ENCODE measurements around the gene ST6GALNAC1. TPM values are rescaled to one million over a fixed set of nuclear protein-coding genes. Genes with fewer than 3 reads are reported as not detected.

Gene ST6GALNAC1
- total RNA-seq, 2 experiments from 2014 or later = 1.8 to 2.5 TPM

DNA sequence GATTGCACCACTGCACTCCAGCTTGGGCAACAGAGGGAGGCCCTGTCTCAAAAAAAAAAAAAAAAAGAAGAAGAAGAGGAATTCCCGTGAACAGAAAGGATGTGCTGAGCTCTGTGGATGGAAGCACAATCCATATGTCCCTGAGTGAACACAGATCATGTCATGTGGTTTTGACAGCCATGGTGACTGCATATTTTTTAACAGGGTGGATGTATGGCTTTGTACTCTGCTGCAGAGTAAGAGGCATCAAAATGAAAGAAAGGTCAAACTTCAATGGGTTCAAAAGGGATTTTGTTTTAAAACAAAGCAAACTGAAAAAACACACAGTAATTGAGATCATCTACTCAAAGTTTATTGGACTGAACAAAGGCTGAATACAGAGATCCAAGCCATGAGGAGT, 35.7 kb upstream of the ST6GALNAC1 start:
- ATAC-seq (ENCODE audit: poor library complexity) (no peak), DNase-seq (no peak)
- TF ChIP-seq, protein P1, sequence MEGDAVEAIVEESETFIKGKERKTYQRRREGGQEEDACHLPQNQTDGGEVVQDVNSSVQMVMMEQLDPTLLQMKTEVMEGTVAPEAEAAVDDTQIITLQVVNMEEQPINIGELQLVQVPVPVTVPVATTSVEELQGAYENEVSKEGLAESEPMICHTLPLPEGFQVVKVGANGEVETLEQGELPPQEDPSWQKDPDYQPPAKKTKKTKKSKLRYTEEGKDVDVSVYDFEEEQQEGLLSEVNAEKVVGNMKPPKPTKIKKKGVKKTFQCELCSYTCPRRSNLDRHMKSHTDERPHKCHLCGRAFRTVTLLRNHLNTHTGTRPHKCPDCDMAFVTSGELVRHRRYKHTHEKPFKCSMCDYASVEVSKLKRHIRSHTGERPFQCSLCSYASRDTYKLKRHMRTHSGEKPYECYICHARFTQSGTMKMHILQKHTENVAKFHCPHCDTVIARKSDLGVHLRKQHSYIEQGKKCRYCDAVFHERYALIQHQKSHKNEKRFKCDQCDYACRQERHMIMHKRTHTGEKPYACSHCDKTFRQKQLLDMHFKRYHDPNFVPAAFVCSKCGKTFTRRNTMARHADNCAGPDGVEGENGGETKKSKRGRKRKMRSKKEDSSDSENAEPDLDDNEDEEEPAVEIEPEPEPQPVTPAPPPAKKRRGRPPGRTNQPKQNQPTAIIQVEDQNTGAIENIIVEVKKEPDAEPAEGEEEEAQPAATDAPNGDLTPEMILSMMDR (IDR thresholded peaks at IDR 0.05) = no peak
- Mint-ChIP-seq H3K36me3 (ENCODE audit: low read depth) (no peaks in the 10 kb centered on the region), H3K27me3 (no peaks in the 10 kb centered on the region), H3K27ac (no peak overlapping the region), H3K9me3 (no peaks in the 10 kb centered on the region), H3K4me3 (no peak overlapping the region), H3K4me1 (ENCODE audit: low read depth) (peaks cover 11% of the 10 kb centered on the region)
- POLR2A ChIA-PET = no interaction called here
- intact Hi-C loops (cut with DNase I, micrococcal nuclease) = no loop called here
- peaks cover 45% of the 10 kb centered on the region for H3K4me1 ChIP-seq (ENCODE audit: insufficient read depth, low read length)
- H3K27me3 ChIP-seq (ENCODE audit: control insufficient read depth in 1 of 2, insufficient read depth in 2 of 2, low read length in 2 of 2) = no peaks in the 10 kb centered on the region
- H3K36me3 ChIP-seq (ENCODE audit: insufficient read depth, low read length) = no peaks in the 10 kb centered on the region
- CTCF ChIA-PET = no interaction called here
- no peak overlapping the region for H3K27ac ChIP-seq (ENCODE audit: low read depth in 1 of 2, low read length in 2 of 2)
- H3K4me3 ChIP-seq (ENCODE audit: low read length) = no peak overlapping the region
- no peaks in the 10 kb centered on the region for H3K9me3 ChIP-seq (ENCODE audit: control insufficient read depth in 1 of 2, insufficient read depth in 1 of 2, low read length in 2 of 2)

DNA sequence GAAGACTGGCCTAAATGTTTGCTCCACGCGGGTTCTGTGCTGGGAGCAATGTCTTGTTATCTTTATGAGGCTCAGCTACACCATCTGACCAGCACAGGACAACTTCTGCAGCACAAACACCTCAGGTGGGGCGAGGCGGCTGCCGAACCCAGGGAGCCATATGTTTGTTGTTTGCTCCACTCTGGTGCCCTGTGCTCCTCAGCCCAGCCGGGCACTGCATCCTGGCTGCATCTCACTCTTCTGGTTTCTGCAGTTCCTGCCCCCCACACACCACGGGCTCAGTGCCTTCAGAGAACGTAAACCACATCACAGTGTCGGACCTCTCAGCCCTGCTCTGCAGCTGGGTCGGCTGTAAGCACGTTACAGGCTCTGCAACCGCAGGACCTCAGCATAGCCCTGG, 34.8 kb upstream of the ST6GALNAC1 start:
- peaks cover 11% of the 10 kb centered on the region for H3K4me1 Mint-ChIP-seq (ENCODE audit: low read depth)
- no peaks in the 10 kb centered on the region for H3K36me3 Mint-ChIP-seq (ENCODE audit: low read depth)
- Histone ChIP-seq H3K9me3 (ENCODE audit: control insufficient read depth in 1 of 2, insufficient read depth in 1 of 2, low read length in 2 of 2) (no peaks in the 10 kb centered on the region), H3K4me3 (ENCODE audit: low read length) (no peak overlapping the region), H3K4me1 (ENCODE audit: insufficient read depth, low read length) (peaks cover 45% of the 10 kb centered on the region), H3K27ac (ENCODE audit: low read depth in 1 of 2, low read length in 2 of 2) (no peak overlapping the region), H3K36me3 (ENCODE audit: insufficient read depth, low read length) (no peaks in the 10 kb centered on the region), H3K27me3 (ENCODE audit: control insufficient read depth in 1 of 2, insufficient read depth in 2 of 2, low read length in 2 of 2) (no peaks in the 10 kb centered on the region)
- H3K9me3 Mint-ChIP-seq = no peaks in the 10 kb centered on the region
- intact Hi-C loops (cut with DNase I, micrococcal nuclease) = no loop called here
- CTCF ChIA-PET = interaction anchor here (1.0 kb wide), 1 partner anchor 54 kb away, joined by 5 read pairs; no protein-coding TSS in a partner anchor
- POLR2A ChIA-PET = no interaction called here
- DNase-seq (peak in 10 of 14 experiments; percentile 14 to 64 (median 40)), ATAC-seq (ENCODE audit: poor library complexity) (peak; percentile 58)
- H3K27me3 Mint-ChIP-seq = no peaks in the 10 kb centered on the region
- no peak overlapping the region for H3K4me3 Mint-ChIP-seq
- TF ChIP-seq, protein P1 (IDR thresholded peaks at IDR 0.05) = no peak
- no peak overlapping the region for H3K27ac Mint-ChIP-seq

DNA sequence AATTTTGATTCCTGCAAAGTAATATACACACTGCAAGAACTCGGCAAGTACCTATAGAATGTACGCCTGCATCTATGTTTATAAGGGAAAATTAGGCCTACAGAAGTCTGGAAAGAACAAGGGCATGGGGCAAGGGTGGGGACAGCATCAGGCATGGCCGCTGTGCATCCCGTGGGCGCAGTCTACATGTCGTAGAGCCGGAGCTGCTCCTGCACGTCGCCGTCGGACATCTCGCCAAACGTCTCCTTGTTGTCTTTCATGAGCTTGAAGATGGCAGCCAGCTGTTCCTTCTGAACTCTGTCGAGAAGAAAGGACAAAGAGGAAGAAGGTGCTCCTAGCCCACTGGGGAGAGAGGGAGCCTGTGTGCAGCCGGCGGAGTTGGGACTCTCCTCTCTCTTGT, 33.8 kb upstream of the ST6GALNAC1 start:
- Mint-ChIP-seq H3K9me3 (no peaks in the 10 kb centered on the region), H3K36me3 (ENCODE audit: low read depth) (no peaks in the 10 kb centered on the region), H3K4me3 (no peak overlapping the region), H3K27ac (no peak overlapping the region), H3K27me3 (no peaks in the 10 kb centered on the region), H3K4me1 (ENCODE audit: low read depth) (peaks cover 15% of the 10 kb centered on the region)
- no peak overlapping the region for H3K27ac ChIP-seq (ENCODE audit: low read depth in 1 of 2, low read length in 2 of 2)
- H3K36me3 ChIP-seq (ENCODE audit: insufficient read depth, low read length) = no peaks in the 10 kb centered on the region
- H3K9me3 ChIP-seq (ENCODE audit: control insufficient read depth in 1 of 2, insufficient read depth in 1 of 2, low read length in 2 of 2) = no peaks in the 10 kb centered on the region
- ChIA-PET CTCF (no interaction called here), POLR2A (no interaction called here)
- H3K27me3 ChIP-seq (ENCODE audit: control insufficient read depth in 1 of 2, insufficient read depth in 2 of 2, low read length in 2 of 2) = no peaks in the 10 kb centered on the region
- ATAC-seq (ENCODE audit: poor library complexity) (no peak), DNase-seq (no peak)
- TF ChIP-seq, protein P1 (IDR thresholded peaks at IDR 0.05) = no peak
- H3K4me3 ChIP-seq (ENCODE audit: low read length) = no peak overlapping the region
- intact Hi-C loops (cut with DNase I, micrococcal nuclease) = no loop called here
- H3K4me1 ChIP-seq (ENCODE audit: insufficient read depth, low read length) = peaks cover 46% of the 10 kb centered on the region

All from CD4-positive, alpha-beta T cell (primary cell).